K562 treated with DMSO at 1 percent for 48 hours (cell line): ENCODE measurements around the gene ZNF446. TPM values are rescaled to one million over a fixed set of nuclear protein-coding genes. Genes with fewer than 3 reads are reported as not detected.

Experiments used
- total RNA-seq: library from RNA; unstranded; fragments of 300-600 nt; gene quantifications from 2 replicates; pipeline ENCODE4 v1.2.3, GENCODE V29; 2022; ENCODE audit warnings: low replicate concordance; ENCODE audit errors: extremely low read depth

Gene ZNF446
- total RNA-seq, result not detected in 2 replicates

GRCh38 chr19:58475714-58476497 lies at the start of gene ZNF446:
Gene ZNF446, plus strand, starts transcription at chr19:58476352. Its CDS starts 867 bp downstream, at chr19:58477219.

GRCh38 chr19:58439576-58440554 lies 36.3 kb upstream of the ZNF446 start, which contains the start of gene ZNF132:
Gene ZNF132, minus strand, starts transcription at chr19:58440153. Its CDS starts 332 bp downstream, at chr19:58439821.

GRCh38 chr19:58451358-58452101 lies 24.6 kb upstream of the ZNF446 start, which contains the start of gene ZNF324B:
Gene ZNF324B, plus strand, starts transcription at chr19:58451622. Its CDS starts 2,080 bp downstream, at chr19:58453702.

GRCh38 chr19:58466760-58467589 lies 9.2 kb upstream of the ZNF446 start, which contains the start of gene ZNF324:
Gene ZNF324, plus strand, starts transcription at chr19:58467080. Its CDS starts 2,106 bp downstream, at chr19:58469186.

GRCh38 chr19:58511353-58512208 lies 35.4 kb downstream of the ZNF446 start, which contains the start of gene SLC27A5:
Gene SLC27A5, minus strand, starts transcription at chr19:58511992. Its CDS starts 37 bp downstream, at chr19:58511955.

GRCh38 chr19:58519355-58520256 lies 43.5 kb downstream of the ZNF446 start, which contains the start of gene ZBTB45:
Gene ZBTB45, minus strand, starts transcription at chr19:58519810. Its CDS starts 2,137 bp downstream, at chr19:58517673.

Other genes starting within 250 kb of the ZNF446 start
- gene ZNF544, start 247.4 kb upstream of the ZNF446 start, total RNA-seq, result not detected in 2 replicates
- not detected in 2 replicates for gene ZNF8, start 197.4 kb upstream of the ZNF446 start, total RNA-seq
- not detected in 2 replicates for gene ERVK3-1, start 171.0 kb upstream of the ZNF446 start, total RNA-seq
- not detected in 2 replicates for gene ZSCAN22, start 149.4 kb upstream of the ZNF446 start, total RNA-seq
- not detected in 2 replicates for gene A1BG, start 122.9 kb upstream of the ZNF446 start, total RNA-seq
- gene ZNF497, start 113.6 kb upstream of the ZNF446 start, total RNA-seq, result not detected in 2 replicates
- not detected in 2 replicates for gene ZNF837, start 95.3 kb upstream of the ZNF446 start, total RNA-seq
- 2,923 and 3,134 TPM in 2 replicates for gene RPS5, start 89.1 kb upstream of the ZNF446 start, total RNA-seq
- gene RNF225, start 80.7 kb upstream of the ZNF446 start, total RNA-seq, result not detected in 2 replicates
- gene ZNF584, start 67.7 kb upstream of the ZNF446 start, total RNA-seq, result not detected in 2 replicates
- gene ZNF132, start 36.2 kb upstream of the ZNF446 start, total RNA-seq, result not detected in 2 replicates
- gene ZNF324B, start 24.7 kb upstream of the ZNF446 start, total RNA-seq, result not detected in 2 replicates
- gene ZNF324, start 9.3 kb upstream of the ZNF446 start, total RNA-seq, result 167 TPM in 1 of 2 replicates, not detected in the other
- not detected in 2 replicates for gene SLC27A5, start 35.6 kb downstream of the ZNF446 start, total RNA-seq
- not detected in 2 replicates for gene ZBTB45, start 43.5 kb downstream of the ZNF446 start, total RNA-seq
- gene TRIM28, start 67.7 kb downstream of the ZNF446 start, total RNA-seq, result 866 and 1,637 TPM in 2 replicates
- gene CHMP2A, start 78.8 kb downstream of the ZNF446 start, total RNA-seq, result not detected in 2 replicates
- gene UBE2M, start 82.3 kb downstream of the ZNF446 start, total RNA-seq, result not detected in 2 replicates
- not detected in 2 replicates for gene MZF1, start 97.0 kb downstream of the ZNF446 start, total RNA-seq